ENCODE measurements around the gene FBXW2.

Gene FBXW2

GRCh38 chr9:120741701-120742100 lies 51.5 kb downstream of the FBXW2 start:
- DNase-seq (ENCODE audit: low read depth) = no peak

GRCh38 chr9:120741191-120741590 lies 52.0 kb downstream of the FBXW2 start:
- DNase-seq (ENCODE audit: low read depth) = no peak

GRCh38 chr9:120740132-120740531 lies 53.1 kb downstream of the FBXW2 start:
- DNase-seq (ENCODE audit: low read depth) = no peak

GRCh38 chr9:120737416-120738165 lies 55.6 kb downstream of the FBXW2 start:
- DNase-seq (ENCODE audit: low read depth) = no peak

GRCh38 chr9:120736881-120737280 lies 56.3 kb downstream of the FBXW2 start:
- DNase-seq (ENCODE audit: low read depth) = no peak

GRCh38 chr9:120735415-120736126 lies 57.6 kb downstream of the FBXW2 start:
- no peak for DNase-seq (ENCODE audit: low read depth)

GRCh38 chr9:120734607-120735410 lies 58.4 kb downstream of the FBXW2 start:
- no peak for DNase-seq (ENCODE audit: low read depth)

- DNase-seq (ENCODE audit: low read depth) = no peak
Observed at GRCh38 chr9:120733190-120733589, 60.0 kb downstream of the FBXW2 start.

GRCh38 chr9:120730654-120731514 lies 62.3 kb downstream of the FBXW2 start:
- DNase-seq (ENCODE audit: low read depth) = no peak

GRCh38 chr9:120729791-120730241 lies 63.4 kb downstream of the FBXW2 start:
- DNase-seq (ENCODE audit: low read depth) = no peak

- DNase-seq (ENCODE audit: low read depth) = no peak
Observed at GRCh38 chr9:120726484-120726883, 66.7 kb downstream of the FBXW2 start.

GRCh38 chr9:120725907-120726306 lies 67.3 kb downstream of the FBXW2 start:
- no peak for DNase-seq (ENCODE audit: low read depth)

GRCh38 chr9:120724757-120725400 lies 68.3 kb downstream of the FBXW2 start:
- DNase-seq (ENCODE audit: low read depth) = no peak

- no peak for DNase-seq (ENCODE audit: low read depth)
Observed at GRCh38 chr9:120723565-120723964, 69.7 kb downstream of the FBXW2 start.

GRCh38 chr9:120720404-120720803 lies 72.8 kb downstream of the FBXW2 start:
- DNase-seq (ENCODE audit: low read depth) = no peak

- no peak for DNase-seq (ENCODE audit: low read depth)
Observed at GRCh38 chr9:120718316-120718715, 74.9 kb downstream of the FBXW2 start.

GRCh38 chr9:120717176-120717575 lies 76.0 kb downstream of the FBXW2 start:
- DNase-seq (ENCODE audit: low read depth) = no peak

- no peak for DNase-seq (ENCODE audit: low read depth)
Observed at GRCh38 chr9:120716483-120716882, 76.7 kb downstream of the FBXW2 start.

- DNase-seq (ENCODE audit: low read depth) = no peak
Observed at GRCh38 chr9:120715389-120715924, 77.8 kb downstream of the FBXW2 start.

- DNase-seq (ENCODE audit: low read depth) = no peak
Observed at GRCh38 chr9:120714846-120715388, 78.3 kb downstream of the FBXW2 start.

Data from stimulated activated CD8-positive, alpha-beta memory T cell treated with anti-CD3 and anti-CD28 coated beads, Interleukin-12 subunit alpha, Interleukin-12 subunit beta, amount 100 ng/mL, for 4 hours (primary cell).